ENCODE data around the gene MARCHF6.
"Not testable (repeated sequence)": the region's sequence is repeated elsewhere in the genome, so short reads cannot be mapped to it uniquely, and the experiment has no call there.

MARCHF6 gene

GRCh38 chr5:10335711-10336470 lies 17.6 kb upstream of the MARCHF6 start:
- no peak for DNase-seq (ENCODE audit: low spot score)
- no peak for TF ChIP-seq CTCF (IDR thresholded peaks at IDR 0.05; ENCODE audit: extremely low read depth, missing control alignments)

DNA sequence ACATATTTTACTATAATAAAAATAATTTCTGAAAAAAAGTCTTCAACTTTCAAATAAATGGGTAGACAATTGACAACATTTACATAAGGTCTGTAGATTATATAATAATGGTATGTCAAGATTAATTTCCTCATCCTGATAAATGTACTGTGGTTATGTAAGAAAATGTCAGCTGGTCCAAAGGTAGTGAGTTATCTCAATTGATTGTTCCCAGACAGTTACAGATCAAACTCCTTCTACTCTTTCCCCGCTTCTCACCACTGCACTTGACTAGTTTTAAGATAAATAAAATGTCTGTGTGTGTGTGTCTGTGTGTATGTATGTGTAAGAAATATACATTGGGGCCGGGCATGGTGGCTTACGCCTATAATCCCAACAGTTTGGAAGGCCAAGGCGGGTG lies 16.4 kb upstream of the MARCHF6 start:
- no peak for TF ChIP-seq CTCF (IDR thresholded peaks at IDR 0.05; ENCODE audit: extremely low read depth, missing control alignments)

GRCh38 chr5:10337986-10338385 lies 15.5 kb upstream of the MARCHF6 start:
- no peak for TF ChIP-seq CTCF (IDR thresholded peaks at IDR 0.05; ENCODE audit: extremely low read depth, missing control alignments)
- DNase-seq (ENCODE audit: low spot score), result no peak

More for the DNA sequence above, 16.4 kb upstream of the MARCHF6 start:
- no peak for DNase-seq (ENCODE audit: low spot score)

DNA sequence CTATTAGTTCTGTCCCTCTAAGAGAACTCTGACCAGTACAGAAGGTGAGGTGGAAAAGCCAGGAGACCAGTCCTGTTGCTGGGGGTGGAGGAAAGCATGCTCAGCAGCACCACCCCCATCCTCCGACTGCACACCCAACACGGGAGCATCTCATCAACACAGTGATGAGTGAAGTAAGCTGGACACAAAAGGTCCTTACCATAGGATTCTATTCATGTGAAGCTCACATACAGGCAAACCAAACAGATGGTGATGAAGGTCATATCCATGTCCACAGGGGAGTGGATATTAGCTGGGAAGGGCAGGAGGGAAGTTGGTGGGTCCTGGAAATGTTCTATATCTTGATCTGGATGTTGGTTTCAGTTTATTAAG lies 14.8 kb upstream of the MARCHF6 start:
- TF ChIP-seq CTCF (IDR thresholded peaks at IDR 0.05; ENCODE audit: extremely low read depth, missing control alignments), result no peak
- DNase-seq (ENCODE audit: low spot score), result no peak

- TF ChIP-seq CTCF (IDR thresholded peaks at IDR 0.05; ENCODE audit: extremely low read depth, missing control alignments), result no peak
- no peak for DNase-seq (ENCODE audit: low spot score)
Measured at GRCh38 chr5:10339058-10339811, 14.3 kb upstream of the MARCHF6 start.

GRCh38 chr5:10339958-10340357 lies 13.5 kb upstream of the MARCHF6 start:
- no peak for DNase-seq (ENCODE audit: low spot score)
- no peak for TF ChIP-seq CTCF (IDR thresholded peaks at IDR 0.05; ENCODE audit: extremely low read depth, missing control alignments)

DNA sequence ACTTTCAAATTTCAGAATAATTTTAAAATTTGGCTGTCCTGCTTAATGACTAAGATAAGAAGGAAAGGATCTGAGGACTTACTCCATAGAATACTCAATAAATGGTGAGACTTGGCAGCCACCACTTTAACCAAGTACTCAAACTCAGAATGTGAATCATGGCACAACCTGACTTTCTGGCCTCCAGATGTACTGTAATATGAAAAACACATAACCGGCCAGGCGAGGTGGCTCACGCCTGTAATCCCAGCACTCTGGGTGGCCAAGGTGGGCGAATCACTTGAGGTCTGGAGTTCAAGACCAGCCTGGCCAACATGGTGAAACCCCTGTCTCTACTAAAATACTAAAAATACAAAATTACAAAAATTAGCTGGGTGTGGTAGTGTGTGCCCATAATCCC lies 10.0 kb upstream of the MARCHF6 start:
- DNase-seq (ENCODE audit: low spot score), result no peak
- no peak for TF ChIP-seq CTCF (IDR thresholded peaks at IDR 0.05; ENCODE audit: extremely low read depth, missing control alignments)

- not testable (repeated sequence) for DNase-seq (ENCODE audit: low spot score)
Measured at GRCh38 chr5:10344461-10345106, 8.9 kb upstream of the MARCHF6 start.

All from GM20000 (cell line).